Epithelial cell of proximal tubule (primary cell): ENCODE results near the gene ETV1. TPM values are rescaled to one million over a fixed set of nuclear protein-coding genes. Genes with fewer than 3 reads are reported as not detected.

Experiments
- DNase-seq: peaks from one replicate; pipeline ENCODE4 v3.0.0-alpha.2; 2011; ENCODE audit warnings: low read depth
- H3K4me3 ChIP-seq: 2 replicates; pipeline ENCODE4 v1.5.1; 2011; ENCODE audit warnings: low read depth, mild to moderate bottlenecking, low read length
- CTCF ChIP-seq: conservative IDR thresholded peaks from 2 replicates; pipeline ENCODE4 v1.5.1; 2012; ENCODE audit warnings: low read depth, mild to moderate bottlenecking, low read length
- total RNA-seq: library from RNA; depleted of rRNA; stranded (reverse); fragments of >200 nt; gene quantifications from 2 replicates; pipeline ENCODE4 v1.2.3, GENCODE V29; 2015

Gene ETV1
- total RNA-seq, 1 donor from 2014 or later, result 5.1 TPM

- no peak for TF ChIP-seq CTCF
- DNase-seq, result no peak
- H3K4me3 ChIP-seq, result no peak overlapping the region
Observed at GRCh38 chr7:13992596-13992964, 3.1 kb upstream of the ETV1 start.

- H3K4me3 ChIP-seq, result peak overlapping the region; percentile 84
- no peak for TF ChIP-seq CTCF
- no peak for DNase-seq
Observed at GRCh38 chr7:13991791-13992595, 2.5 kb upstream of the ETV1 start.

GRCh38 chr7:13990984-13991790, 1.7 kb upstream of the ETV1 start:
- peak overlapping the region; percentile 84 for H3K4me3 ChIP-seq
- no peak for TF ChIP-seq CTCF
- peak; percentile 80 for DNase-seq

GRCh38 chr7:13990319-13990983, 985 bp upstream of the ETV1 start:
- no peak for TF ChIP-seq CTCF
- peak; percentile 22 for DNase-seq
- H3K4me3 ChIP-seq, result peak overlapping the region; percentile 84

- TF ChIP-seq CTCF, result no peak
Observed at GRCh38 chr7:13989949-13990305, 461 bp upstream of the ETV1 start.

GRCh38 chr7:13988731-13989125, 738 bp downstream of the ETV1 start:
- DNase-seq, result peak; percentile 13
- TF ChIP-seq CTCF, result no peak
- H3K4me3 ChIP-seq, result peak overlapping the region; percentile 84

More at GRCh38 chr7:13989949-13990305, 461 bp upstream of the ETV1 start:
- H3K4me3 ChIP-seq, result peak overlapping the region; percentile 84
- DNase-seq, result no peak
